ENCODE results near the gene TLE4.

DNA sequence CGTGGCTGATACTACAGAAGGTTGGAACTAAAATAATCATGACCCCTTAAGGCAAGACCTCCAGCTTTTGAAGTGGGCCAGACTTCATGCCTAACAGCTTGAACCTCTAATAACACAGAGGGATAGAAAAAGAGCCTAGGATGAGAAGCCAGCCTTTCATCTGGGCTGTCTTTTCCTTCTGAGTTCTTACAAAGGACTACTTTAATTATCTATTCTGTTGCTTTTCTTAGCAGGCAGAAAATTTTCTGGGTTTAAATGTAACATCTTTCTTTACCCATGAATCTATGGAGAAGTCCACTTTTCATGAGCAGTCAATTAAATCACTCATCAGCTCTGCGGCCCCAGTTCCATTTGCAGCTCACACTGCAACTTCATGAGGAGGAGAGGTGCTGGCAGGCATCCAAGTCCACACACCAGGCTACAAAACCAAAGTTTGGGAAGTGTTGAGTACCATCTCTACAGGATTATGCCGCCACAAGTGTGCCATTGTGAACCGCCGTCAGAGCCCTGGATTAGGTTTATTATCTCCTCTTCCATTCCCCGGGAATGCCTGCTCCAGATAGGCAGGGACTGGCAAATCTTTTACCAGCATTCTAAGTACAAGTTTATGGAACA, 192.0 kb downstream of the TLE4 start:
- TF ChIP-seq NR2F1 (conservative IDR thresholded peaks at IDR 0.05) (no peak), SUZ12 (IDR thresholded peaks at IDR 0.05; ENCODE audit: unreplicated experiment) (no peak), CHD1 (IDR thresholded peaks at IDR 0.05; ENCODE audit: low read depth, low read length) (no peak), BMI1 (IDR thresholded peaks at IDR 0.05; ENCODE audit: borderline replicate concordance) (no peak), TAF1 (IDR thresholded peaks at IDR 0.05; ENCODE audit: borderline replicate concordance, low read depth, low read length) (no peak), SMC3 (IDR thresholded peaks at IDR 0.05; ENCODE audit: borderline replicate concordance, low read length) (no peak)
- TF ChIP-seq, protein P1, sequence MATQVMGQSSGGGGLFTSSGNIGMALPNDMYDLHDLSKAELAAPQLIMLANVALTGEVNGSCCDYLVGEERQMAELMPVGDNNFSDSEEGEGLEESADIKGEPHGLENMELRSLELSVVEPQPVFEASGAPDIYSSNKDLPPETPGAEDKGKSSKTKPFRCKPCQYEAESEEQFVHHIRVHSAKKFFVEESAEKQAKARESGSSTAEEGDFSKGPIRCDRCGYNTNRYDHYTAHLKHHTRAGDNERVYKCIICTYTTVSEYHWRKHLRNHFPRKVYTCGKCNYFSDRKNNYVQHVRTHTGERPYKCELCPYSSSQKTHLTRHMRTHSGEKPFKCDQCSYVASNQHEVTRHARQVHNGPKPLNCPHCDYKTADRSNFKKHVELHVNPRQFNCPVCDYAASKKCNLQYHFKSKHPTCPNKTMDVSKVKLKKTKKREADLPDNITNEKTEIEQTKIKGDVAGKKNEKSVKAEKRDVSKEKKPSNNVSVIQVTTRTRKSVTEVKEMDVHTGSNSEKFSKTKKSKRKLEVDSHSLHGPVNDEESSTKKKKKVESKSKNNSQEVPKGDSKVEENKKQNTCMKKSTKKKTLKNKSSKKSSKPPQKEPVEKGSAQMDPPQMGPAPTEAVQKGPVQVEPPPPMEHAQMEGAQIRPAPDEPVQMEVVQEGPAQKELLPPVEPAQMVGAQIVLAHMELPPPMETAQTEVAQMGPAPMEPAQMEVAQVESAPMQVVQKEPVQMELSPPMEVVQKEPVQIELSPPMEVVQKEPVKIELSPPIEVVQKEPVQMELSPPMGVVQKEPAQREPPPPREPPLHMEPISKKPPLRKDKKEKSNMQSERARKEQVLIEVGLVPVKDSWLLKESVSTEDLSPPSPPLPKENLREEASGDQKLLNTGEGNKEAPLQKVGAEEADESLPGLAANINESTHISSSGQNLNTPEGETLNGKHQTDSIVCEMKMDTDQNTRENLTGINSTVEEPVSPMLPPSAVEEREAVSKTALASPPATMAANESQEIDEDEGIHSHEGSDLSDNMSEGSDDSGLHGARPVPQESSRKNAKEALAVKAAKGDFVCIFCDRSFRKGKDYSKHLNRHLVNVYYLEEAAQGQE (IDR thresholded peaks at IDR 0.05; ENCODE audit: low read depth, low read length), result no peak
- TF ChIP-seq, protein P2, sequence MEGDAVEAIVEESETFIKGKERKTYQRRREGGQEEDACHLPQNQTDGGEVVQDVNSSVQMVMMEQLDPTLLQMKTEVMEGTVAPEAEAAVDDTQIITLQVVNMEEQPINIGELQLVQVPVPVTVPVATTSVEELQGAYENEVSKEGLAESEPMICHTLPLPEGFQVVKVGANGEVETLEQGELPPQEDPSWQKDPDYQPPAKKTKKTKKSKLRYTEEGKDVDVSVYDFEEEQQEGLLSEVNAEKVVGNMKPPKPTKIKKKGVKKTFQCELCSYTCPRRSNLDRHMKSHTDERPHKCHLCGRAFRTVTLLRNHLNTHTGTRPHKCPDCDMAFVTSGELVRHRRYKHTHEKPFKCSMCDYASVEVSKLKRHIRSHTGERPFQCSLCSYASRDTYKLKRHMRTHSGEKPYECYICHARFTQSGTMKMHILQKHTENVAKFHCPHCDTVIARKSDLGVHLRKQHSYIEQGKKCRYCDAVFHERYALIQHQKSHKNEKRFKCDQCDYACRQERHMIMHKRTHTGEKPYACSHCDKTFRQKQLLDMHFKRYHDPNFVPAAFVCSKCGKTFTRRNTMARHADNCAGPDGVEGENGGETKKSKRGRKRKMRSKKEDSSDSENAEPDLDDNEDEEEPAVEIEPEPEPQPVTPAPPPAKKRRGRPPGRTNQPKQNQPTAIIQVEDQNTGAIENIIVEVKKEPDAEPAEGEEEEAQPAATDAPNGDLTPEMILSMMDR (IDR thresholded peaks at IDR 0.05 in 2 of 3, conservative IDR thresholded peaks at IDR 0.05 in 1 of 3; ENCODE audit: control insufficient read depth in 2 of 3, extremely low read depth in 1 of 3, insufficient read depth in 1 of 3, low read depth in 3 of 3, low read length in 3 of 3), result no peak
- TF ChIP-seq, protein P3, sequence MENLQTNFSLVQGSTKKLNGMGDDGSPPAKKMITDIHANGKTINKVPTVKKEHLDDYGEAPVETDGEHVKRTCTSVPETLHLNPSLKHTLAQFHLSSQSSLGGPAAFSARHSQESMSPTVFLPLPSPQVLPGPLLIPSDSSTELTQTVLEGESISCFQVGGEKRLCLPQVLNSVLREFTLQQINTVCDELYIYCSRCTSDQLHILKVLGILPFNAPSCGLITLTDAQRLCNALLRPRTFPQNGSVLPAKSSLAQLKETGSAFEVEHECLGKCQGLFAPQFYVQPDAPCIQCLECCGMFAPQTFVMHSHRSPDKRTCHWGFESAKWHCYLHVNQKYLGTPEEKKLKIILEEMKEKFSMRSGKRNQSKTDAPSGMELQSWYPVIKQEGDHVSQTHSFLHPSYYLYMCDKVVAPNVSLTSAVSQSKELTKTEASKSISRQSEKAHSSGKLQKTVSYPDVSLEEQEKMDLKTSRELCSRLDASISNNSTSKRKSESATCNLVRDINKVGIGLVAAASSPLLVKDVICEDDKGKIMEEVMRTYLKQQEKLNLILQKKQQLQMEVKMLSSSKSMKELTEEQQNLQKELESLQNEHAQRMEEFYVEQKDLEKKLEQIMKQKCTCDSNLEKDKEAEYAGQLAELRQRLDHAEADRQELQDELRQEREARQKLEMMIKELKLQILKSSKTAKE (IDR thresholded peaks at IDR 0.05; ENCODE audit: low read depth, poor library complexity, severe bottlenecking), result no peak
